Measurements from ENCODE around the gene ZNF83. TPM values are rescaled to one million over a fixed set of nuclear protein-coding genes. Genes with fewer than 3 reads are reported as not detected.
"Not testable (repeated sequence)": the region's sequence is repeated elsewhere in the genome, so short reads cannot be mapped to it uniquely, and the experiment has no call there.

Gene ZNF83
- total RNA-seq, 1 experiment from 2014 or later: 37.7 TPM

GRCh38 chr19:52622261-52622660 lies 15.9 kb downstream of the ZNF83 start:
- H3K36me3 ChIP-seq: peaks cover 61% of the 10 kb centered on the region
- DNase-seq (ENCODE audit: low read depth in 1 of 2, low spot score in 2 of 2): no peak
- H3K27me3 ChIP-seq (replicated peaks): no peaks in the 10 kb centered on the region
- no peaks in the 10 kb centered on the region for H3K9me3 ChIP-seq (replicated peaks)
- no peaks in the 10 kb centered on the region for H3K4me1 ChIP-seq (replicated peaks)
- no peak overlapping the region for H3K4me3 ChIP-seq
- H3K27ac ChIP-seq: no peak overlapping the region

GRCh38 chr19:52621376-52621775 lies 16.8 kb downstream of the ZNF83 start:
- Histone ChIP-seq H3K9me3 (replicated peaks) (peaks cover 5% of the 10 kb centered on the region; the same call in 1 of the 2 replicates), H3K27ac (no peak overlapping the region), H3K4me3 (no peak overlapping the region), H3K27me3 (replicated peaks) (no peaks in the 10 kb centered on the region), H3K36me3 (peaks cover 63% of the 10 kb centered on the region), H3K4me1 (replicated peaks) (no peaks in the 10 kb centered on the region)
- DNase-seq (ENCODE audit: low read depth in 1 of 2, low spot score in 2 of 2): no peak

GRCh38 chr19:52613299-52613906 lies 24.8 kb downstream of the ZNF83 start:
- peaks cover 17% of the 10 kb centered on the region; the same call in 1 of the 2 replicates for H3K9me3 ChIP-seq (replicated peaks)
- H3K36me3 ChIP-seq: peaks cover 61% of the 10 kb centered on the region
- H3K4me1 ChIP-seq (replicated peaks): no peaks in the 10 kb centered on the region
- H3K27ac ChIP-seq: no peak overlapping the region
- no peaks in the 10 kb centered on the region for H3K27me3 ChIP-seq (replicated peaks)
- no peak for DNase-seq (ENCODE audit: low read depth in 1 of 2, low spot score in 2 of 2)
- H3K4me3 ChIP-seq: no peak overlapping the region

- Histone ChIP-seq H3K4me3 (no peak overlapping the region), H3K27me3 (replicated peaks) (no peaks in the 10 kb centered on the region), H3K9me3 (replicated peaks) (no peaks in the 10 kb centered on the region), H3K27ac (no peak overlapping the region), H3K4me1 (replicated peaks) (no peaks in the 10 kb centered on the region), H3K36me3 (peaks cover 3% of the 10 kb centered on the region; the same call in 1 of the 2 replicates)
- no peak for DNase-seq (ENCODE audit: low read depth in 1 of 2, low spot score in 2 of 2)
Observed at GRCh38 chr19:52603558-52604207, 34.5 kb downstream of the ZNF83 start.

- H3K4me1 ChIP-seq (replicated peaks): no peaks in the 10 kb centered on the region
- H3K4me3 ChIP-seq: no peak overlapping the region
- no peak for DNase-seq (ENCODE audit: low read depth in 1 of 2, low spot score in 2 of 2)
- no peaks in the 10 kb centered on the region for H3K27me3 ChIP-seq (replicated peaks)
- no peaks in the 10 kb centered on the region for H3K9me3 ChIP-seq (replicated peaks)
- peaks cover 3% of the 10 kb centered on the region; the same call in 1 of the 2 replicates for H3K36me3 ChIP-seq
- no peak overlapping the region for H3K27ac ChIP-seq
Observed at GRCh38 chr19:52602941-52603340, 35.2 kb downstream of the ZNF83 start.

GRCh38 chr19:52601974-52602366 lies 36.2 kb downstream of the ZNF83 start:
- not testable (repeated sequence) for H3K9me3 ChIP-seq (replicated peaks); H3K4me1 ChIP-seq (replicated peaks); DNase-seq (ENCODE audit: low read depth in 1 of 2, low spot score in 2 of 2); H3K27ac ChIP-seq; H3K27me3 ChIP-seq (replicated peaks)
- H3K36me3 ChIP-seq: peaks cover 12% of the 10 kb centered on the region
- H3K4me3 ChIP-seq: peak overlapping the region; percentile 52

GRCh38 chr19:52601025-52601973 lies 36.9 kb downstream of the ZNF83 start:
- Histone ChIP-seq H3K27ac (no peak overlapping the region), H3K36me3 (peaks cover 19% of the 10 kb centered on the region), H3K4me1 (replicated peaks) (no peaks in the 10 kb centered on the region), H3K9me3 (replicated peaks) (peaks cover 8% of the 10 kb centered on the region; the same call in 1 of the 2 replicates), H3K4me3 (peak overlapping the region; percentile 52), H3K27me3 (replicated peaks) (no peaks in the 10 kb centered on the region)
- DNase-seq (ENCODE audit: low read depth in 1 of 2, low spot score in 2 of 2): peak; percentile 82 to 95

- H3K36me3 ChIP-seq: peaks cover 25% of the 10 kb centered on the region
- peaks cover 8% of the 10 kb centered on the region; the same call in 1 of the 2 replicates for H3K9me3 ChIP-seq (replicated peaks)
- H3K27me3 ChIP-seq (replicated peaks): no peaks in the 10 kb centered on the region
- H3K27ac ChIP-seq: 0 out of 2 replicates have a peak overlapping the region, but pooled peaks have one; percentile 11
- peak in 1 of 2 experiments; percentile 48 for DNase-seq (ENCODE audit: low read depth in 1 of 2, low spot score in 2 of 2)
- H3K4me1 ChIP-seq (replicated peaks): no peaks in the 10 kb centered on the region
- H3K4me3 ChIP-seq: peak overlapping the region; percentile 52
Observed at GRCh38 chr19:52600639-52601024, 37.5 kb downstream of the ZNF83 start.

GRCh38 chr19:52599241-52599640 lies 38.9 kb downstream of the ZNF83 start:
- H3K27ac ChIP-seq: no peak overlapping the region
- peaks cover 8% of the 10 kb centered on the region; the same call in 1 of the 2 replicates for H3K9me3 ChIP-seq (replicated peaks)
- no peaks in the 10 kb centered on the region for H3K27me3 ChIP-seq (replicated peaks)
- DNase-seq (ENCODE audit: low read depth in 1 of 2, low spot score in 2 of 2): no peak
- H3K4me3 ChIP-seq: no peak overlapping the region
- H3K4me1 ChIP-seq (replicated peaks): no peaks in the 10 kb centered on the region
- peaks cover 30% of the 10 kb centered on the region for H3K36me3 ChIP-seq

GRCh38 chr19:52593441-52593840 lies 44.7 kb downstream of the ZNF83 start:
- not testable (repeated sequence) for H3K4me3 ChIP-seq; H3K27ac ChIP-seq; DNase-seq (ENCODE audit: low read depth in 1 of 2, low spot score in 2 of 2); H3K4me1 ChIP-seq (replicated peaks); H3K9me3 ChIP-seq (replicated peaks); H3K27me3 ChIP-seq (replicated peaks)
- H3K36me3 ChIP-seq: peaks cover 54% of the 10 kb centered on the region

GRCh38 chr19:52592301-52592700 lies 45.9 kb downstream of the ZNF83 start:
- H3K9me3 ChIP-seq (replicated peaks): peaks cover 7% of the 10 kb centered on the region; the same call in 1 of the 2 replicates
- no peak for DNase-seq (ENCODE audit: low read depth in 1 of 2, low spot score in 2 of 2)

GRCh38 chr19:52590728-52591127 lies 47.4 kb downstream of the ZNF83 start:
- Histone ChIP-seq H3K27me3 (replicated peaks) (no peaks in the 10 kb centered on the region), H3K36me3 (peaks cover 45% of the 10 kb centered on the region), H3K4me1 (replicated peaks) (no peaks in the 10 kb centered on the region), H3K4me3 (no peak overlapping the region), H3K9me3 (replicated peaks) (no peaks in the 10 kb centered on the region), H3K27ac (no peak overlapping the region)
- no peak for DNase-seq (ENCODE audit: low read depth in 1 of 2, low spot score in 2 of 2)

More at GRCh38 chr19:52592301-52592700, 45.9 kb downstream of the ZNF83 start:
- H3K27me3 ChIP-seq (replicated peaks): no peaks in the 10 kb centered on the region
- peaks cover 48% of the 10 kb centered on the region for H3K36me3 ChIP-seq
- H3K4me1 ChIP-seq (replicated peaks): no peaks in the 10 kb centered on the region
- no peak overlapping the region for H3K27ac ChIP-seq
- no peak overlapping the region for H3K4me3 ChIP-seq

- peaks cover 3% of the 10 kb centered on the region; the same call in 1 of the 2 replicates for H3K9me3 ChIP-seq (replicated peaks)
- H3K4me3 ChIP-seq: no peak overlapping the region
- H3K27me3 ChIP-seq (replicated peaks): no peaks in the 10 kb centered on the region
- H3K27ac ChIP-seq: no peak overlapping the region
- no peaks in the 10 kb centered on the region for H3K4me1 ChIP-seq (replicated peaks)
- no peak for DNase-seq (ENCODE audit: low read depth in 1 of 2, low spot score in 2 of 2)
- peaks cover 70% of the 10 kb centered on the region for H3K36me3 ChIP-seq
Observed at GRCh38 chr19:52585604-52586003, 52.6 kb downstream of the ZNF83 start.
